ENCODE results near the gene RDH8.

DNA sequence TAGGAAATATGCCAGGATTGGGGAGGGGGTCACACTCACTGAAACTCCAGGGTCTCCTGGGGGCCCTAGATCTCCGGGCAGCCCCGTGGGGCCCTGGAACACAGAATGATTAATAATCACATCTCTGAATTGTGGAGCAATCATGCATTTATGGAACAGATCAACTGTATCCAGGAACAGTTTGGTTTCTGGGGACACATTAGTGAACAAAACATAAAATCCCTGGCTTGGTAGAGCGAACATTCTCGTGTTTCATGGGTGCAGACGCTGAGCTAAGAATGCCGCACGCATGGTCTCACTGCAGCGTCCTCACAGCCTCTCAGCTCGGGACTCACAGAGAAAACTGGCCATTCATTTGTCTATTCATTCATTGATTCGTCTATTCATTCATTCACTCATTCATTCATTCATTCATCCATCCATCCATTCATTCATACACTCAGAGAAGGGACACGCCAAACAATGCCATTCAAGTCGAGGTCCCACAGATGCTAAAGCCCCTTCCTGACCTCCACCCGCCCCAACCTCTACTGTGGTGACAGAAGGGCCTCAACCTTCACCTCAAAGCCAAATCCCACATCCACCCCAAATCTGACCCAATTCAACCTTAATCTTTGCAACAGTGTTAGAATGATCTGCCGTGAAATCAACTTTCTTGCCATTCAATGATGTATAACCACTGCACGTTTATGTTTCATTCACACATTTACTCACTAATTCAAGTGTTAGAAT is 42.0 kb upstream of the RDH8 start:
- TF ChIP-seq, protein P1, sequence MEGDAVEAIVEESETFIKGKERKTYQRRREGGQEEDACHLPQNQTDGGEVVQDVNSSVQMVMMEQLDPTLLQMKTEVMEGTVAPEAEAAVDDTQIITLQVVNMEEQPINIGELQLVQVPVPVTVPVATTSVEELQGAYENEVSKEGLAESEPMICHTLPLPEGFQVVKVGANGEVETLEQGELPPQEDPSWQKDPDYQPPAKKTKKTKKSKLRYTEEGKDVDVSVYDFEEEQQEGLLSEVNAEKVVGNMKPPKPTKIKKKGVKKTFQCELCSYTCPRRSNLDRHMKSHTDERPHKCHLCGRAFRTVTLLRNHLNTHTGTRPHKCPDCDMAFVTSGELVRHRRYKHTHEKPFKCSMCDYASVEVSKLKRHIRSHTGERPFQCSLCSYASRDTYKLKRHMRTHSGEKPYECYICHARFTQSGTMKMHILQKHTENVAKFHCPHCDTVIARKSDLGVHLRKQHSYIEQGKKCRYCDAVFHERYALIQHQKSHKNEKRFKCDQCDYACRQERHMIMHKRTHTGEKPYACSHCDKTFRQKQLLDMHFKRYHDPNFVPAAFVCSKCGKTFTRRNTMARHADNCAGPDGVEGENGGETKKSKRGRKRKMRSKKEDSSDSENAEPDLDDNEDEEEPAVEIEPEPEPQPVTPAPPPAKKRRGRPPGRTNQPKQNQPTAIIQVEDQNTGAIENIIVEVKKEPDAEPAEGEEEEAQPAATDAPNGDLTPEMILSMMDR (IDR thresholded peaks at IDR 0.05) = no peak
- no peak for TF ChIP-seq POLR2A (IDR thresholded peaks at IDR 0.05)
